GM19468 (cell line): ENCODE data around the gene TPK1.

Experiments used
- ATAC-seq: cut with Tn5 transposase; IDR thresholded peaks from one replicate; pipeline ENCODE4 v1.9.1; 2021; ENCODE audit warnings: mild to moderate bottlenecking, moderate library complexity, moderate number of reproducible peaks; ENCODE audit not compliant: unreplicated experiment; ENCODE audit errors: extremely low read depth

Gene TPK1

DNA sequence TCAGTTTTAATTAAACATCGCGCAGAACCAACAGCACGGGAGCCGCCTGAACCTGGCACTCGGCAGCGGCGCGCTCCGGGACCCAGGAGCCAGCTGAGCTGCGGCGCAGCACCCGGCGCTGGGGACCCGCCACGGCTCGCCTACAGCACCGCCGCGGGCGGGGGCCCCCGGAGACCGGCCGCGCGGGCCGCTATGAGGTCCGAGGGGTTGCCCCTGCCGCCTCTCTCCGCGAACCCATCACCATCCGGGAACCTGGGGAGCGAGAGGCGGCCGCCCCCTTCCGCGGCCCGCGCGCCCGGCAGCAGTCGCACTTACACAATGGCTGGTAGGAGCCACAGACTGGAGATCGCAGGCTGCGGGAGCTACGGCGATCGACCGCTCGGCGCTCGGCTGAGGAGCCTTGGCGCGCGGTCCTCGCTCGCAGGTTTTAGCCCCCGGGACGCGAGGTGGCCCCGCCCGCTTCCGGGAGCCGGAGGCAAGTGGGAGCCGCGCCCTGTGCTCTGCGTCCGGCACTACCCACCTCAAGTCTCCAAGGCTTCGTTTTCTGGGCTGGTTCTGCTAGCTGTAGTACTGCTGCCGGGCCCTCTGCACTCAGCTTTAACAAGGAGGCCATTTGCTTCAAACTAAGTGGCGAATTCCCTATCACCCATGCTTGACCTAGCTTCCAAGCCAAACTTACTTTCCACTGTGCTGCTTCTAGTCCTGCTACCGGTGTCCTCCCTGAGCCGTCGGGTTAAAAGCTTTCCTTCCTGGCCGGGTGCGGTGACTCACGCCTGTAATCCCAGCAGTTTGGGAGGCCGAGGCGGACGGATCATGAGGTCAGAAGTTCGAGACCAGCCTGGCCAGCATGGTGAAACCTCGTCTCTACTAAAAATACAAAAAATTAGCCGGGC, at the start of gene TPK1:
TPK1 (minus strand) TSS at position 402 of the 893 bp plus-strand sequence. CDS start 451 bp downstream, outside the sequence.
- ATAC-seq: peak; percentile 95

DNA sequence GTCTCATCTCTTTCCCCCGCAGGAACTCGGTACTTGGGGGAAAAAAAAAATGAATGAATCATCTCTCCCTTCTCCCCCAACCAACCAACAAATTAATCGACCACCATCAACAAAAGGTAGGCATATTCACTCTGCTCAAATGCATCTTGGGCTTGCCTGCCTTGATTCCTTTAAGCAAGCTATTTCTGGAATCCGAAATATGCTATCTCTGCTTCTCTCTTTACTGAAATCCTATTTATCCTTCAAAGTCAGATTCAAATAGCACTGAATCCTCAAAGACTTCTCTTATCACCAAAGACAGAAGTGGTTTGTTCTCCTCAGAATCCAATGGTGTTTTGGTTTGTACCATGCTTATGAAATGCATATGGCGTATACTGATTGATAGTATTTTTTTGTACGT, 49.6 kb upstream of the TPK1 start:
- ATAC-seq: no peak

DNA sequence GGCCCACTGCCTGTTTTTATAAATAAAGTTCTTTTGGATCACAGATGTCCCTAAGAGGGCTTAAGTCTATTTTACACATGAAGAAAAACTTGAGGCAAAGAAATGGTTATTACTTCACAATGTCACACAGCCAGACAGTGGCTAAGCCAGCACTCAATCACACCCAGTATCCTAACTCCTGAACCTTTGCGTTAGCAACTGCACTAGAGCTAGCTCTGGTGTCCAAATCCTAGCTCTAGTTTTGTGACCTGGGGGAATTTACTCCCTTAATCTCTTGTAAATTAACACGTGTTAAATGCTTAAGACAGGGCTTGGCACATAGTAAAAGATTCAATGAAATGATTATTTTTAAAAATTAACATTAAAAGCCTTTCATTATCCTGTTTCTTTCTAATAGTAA, 49.0 kb upstream of the TPK1 start:
- ATAC-seq: no peak

DNA sequence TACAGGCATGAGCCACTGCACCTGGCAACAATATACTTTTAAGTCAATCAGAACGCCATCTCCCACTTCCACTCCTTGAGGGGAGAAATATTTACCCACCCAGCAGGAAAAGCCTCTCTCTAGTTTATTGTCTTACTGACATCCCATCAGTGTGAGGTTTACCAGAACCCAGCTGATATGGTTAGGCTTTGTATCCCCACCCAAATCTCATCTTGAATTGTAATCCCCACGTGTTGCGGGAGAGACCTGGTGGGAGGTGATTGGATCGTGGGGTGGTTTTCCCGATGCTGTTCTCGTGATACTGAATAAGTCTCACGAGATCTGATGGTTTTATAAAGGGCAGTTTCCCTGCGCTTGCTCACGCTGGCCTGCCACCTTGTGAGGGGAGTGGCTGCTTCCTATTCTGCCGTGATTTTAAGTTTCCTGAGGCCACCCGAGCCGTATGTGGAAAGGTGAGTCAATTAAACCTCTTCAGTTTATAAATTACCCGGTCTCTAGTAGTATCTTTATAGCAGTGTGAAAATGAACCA, 37.5 kb upstream of the TPK1 start:
- no peak for ATAC-seq

DNA sequence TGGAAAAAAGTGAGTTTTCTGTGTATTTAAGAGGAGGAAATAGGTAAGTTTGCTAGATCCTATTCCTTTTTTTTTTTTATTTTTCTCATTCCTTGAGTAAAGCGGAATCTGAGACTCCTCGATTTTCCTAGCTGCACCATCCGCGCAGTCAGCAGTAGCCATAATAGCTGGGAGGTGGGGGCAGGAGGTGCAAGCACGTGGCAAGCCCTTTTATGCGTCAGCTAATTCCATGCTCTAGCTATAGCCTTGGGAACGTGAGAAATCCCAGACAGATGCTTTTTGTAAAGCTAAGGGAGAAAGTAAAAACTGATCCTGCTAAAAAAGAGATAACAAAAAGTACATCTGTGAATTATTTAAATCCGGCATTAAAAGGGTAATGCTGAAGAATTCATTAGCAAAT, 33.2 kb upstream of the TPK1 start:
- no peak for ATAC-seq

DNA sequence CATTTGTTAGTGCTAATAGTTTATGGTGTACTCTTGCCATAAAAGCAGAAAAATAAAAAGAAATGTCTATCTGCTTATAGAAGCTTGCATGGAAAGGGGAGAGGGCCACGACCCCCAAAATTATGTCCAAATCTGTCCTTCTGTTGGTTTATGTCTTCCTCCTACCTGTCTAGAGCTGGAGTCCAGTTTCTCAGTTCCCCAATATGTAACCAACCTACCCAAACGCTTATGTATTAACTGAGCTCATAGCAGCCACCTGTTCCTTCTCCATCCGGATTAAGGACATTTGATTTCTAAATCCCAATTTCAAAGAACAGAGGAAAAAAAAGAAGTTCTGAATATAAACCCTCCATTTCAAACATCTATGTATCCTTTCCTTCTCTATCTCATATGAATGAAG, 30.3 kb upstream of the TPK1 start:
- no peak for ATAC-seq

GRCh38 chr7:144863320-144863647, 27.4 kb upstream of the TPK1 start:
- ATAC-seq: no peak

DNA sequence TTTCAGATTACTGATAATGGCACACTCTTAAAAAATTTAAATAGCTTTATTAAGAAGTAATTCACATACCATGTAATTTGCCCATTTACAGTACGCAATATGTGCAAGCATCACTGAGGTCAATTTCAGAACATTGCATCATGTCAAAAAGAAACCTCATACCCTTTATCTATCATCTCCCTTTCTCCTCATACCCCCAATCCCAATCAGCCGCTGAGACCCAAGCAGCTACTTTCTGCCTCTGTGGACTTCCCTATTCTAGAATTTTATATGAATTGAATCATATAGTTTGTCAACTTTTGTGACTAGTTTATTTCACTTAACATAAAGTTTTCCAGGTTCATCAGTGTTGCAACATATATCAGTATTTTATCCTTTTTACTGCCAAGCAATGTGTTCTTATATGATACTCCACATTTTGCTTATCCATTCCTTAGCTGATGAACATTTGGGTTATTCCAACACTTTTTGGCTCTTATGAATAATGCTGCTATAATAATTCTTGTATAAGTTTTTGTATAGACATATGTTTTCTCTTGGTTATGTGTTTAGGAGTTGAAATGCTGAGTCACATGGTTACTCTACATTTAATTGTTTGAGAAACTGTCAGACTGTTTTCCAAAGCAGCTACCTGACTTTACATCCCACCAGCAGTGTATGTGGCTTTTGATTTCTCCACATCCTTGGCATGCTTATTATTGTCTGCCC, 26.9 kb upstream of the TPK1 start:
- ATAC-seq: no peak

- no peak for ATAC-seq
Observed at GRCh38 chr7:144859739-144860138, 23.9 kb upstream of the TPK1 start.

- ATAC-seq: no peak
Observed at GRCh38 chr7:144857463-144857862, 21.6 kb upstream of the TPK1 start.

GRCh38 chr7:144854839-144855424, 19.1 kb upstream of the TPK1 start:
- ATAC-seq: no peak

- no peak for ATAC-seq
Observed at GRCh38 chr7:144853542-144853941, 17.7 kb upstream of the TPK1 start.

GRCh38 chr7:144848078-144848477, 12.2 kb upstream of the TPK1 start:
- no peak for ATAC-seq

- peak; percentile 70 for ATAC-seq
Observed at GRCh38 chr7:144842377-144842851, 6.6 kb upstream of the TPK1 start.

- ATAC-seq: no peak
Observed at GRCh38 chr7:144836545-144836842, 641 bp upstream of the TPK1 start.

DNA sequence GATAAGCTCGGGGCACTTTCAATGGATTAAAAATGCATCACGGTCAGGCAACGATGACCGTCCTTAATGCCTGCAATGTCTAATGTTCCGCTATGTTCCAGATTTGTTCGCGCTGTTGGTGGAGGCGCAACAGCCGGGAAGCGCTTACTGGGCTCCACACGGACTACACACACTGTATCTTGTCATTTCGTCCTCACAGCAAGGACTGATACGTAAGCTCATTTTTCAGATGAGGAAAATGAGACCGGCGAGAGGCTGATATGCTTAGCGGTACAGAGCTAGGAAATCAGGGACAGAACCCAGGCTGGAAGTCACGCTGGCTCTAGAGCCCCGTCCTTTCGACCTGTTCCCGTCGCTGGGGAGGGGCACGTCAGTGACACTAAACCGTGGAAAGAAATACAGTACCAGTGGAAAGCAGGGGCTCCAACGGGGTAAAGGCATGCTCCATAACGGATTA, 670 bp downstream of the TPK1 start:
- peak; percentile 4 for ATAC-seq

DNA sequence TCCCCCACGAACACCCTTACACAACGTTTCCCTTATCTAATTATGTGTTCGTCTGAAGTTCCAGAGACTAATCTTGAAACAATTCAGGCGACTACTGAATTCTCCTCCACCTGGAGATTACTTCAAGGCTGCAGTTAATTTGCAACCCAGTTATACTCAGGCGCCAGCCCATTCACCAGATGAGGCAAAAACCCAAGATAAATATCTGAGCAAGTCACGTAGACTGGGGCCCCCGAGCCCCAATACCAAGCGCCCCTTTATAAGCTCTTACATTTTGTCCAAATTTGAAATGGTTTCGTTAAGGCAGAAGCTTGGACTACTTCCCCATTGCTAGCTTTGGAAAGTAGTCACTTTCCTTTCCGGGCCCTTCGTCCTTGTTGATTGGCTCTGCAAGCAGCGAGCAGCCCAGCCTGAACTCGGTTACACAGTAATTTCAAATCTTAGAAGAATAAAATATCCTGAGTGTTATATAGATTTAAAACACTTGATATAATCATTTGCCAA, 1.2 kb downstream of the TPK1 start:
- no peak for ATAC-seq

DNA sequence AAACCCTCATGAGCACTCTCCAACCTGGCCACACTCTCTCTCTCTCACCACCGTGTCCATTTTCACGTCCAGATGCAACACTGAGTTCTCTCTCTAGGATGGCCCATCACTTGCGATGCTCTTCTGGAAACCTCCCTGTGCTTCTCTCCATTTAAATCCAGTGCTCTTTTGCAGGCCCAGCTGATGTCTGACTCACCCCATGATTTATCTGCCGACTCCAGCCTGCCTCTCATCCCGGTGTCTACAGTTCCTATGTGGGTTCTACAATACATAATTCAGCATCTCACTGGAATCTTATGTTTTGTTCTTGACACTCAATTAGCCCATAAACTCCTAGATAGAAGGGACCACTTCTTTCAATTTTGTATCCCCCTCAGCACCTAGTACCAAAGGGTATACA, 5.0 kb downstream of the TPK1 start:
- ATAC-seq: no peak

GRCh38 chr7:144830024-144830785, 5.6 kb downstream of the TPK1 start:
- no peak for ATAC-seq

- no peak for ATAC-seq
Observed at GRCh38 chr7:144827621-144828020, 8.2 kb downstream of the TPK1 start.
